CD4-positive, CD25-positive, alpha-beta regulatory T cell (primary cell): ENCODE results near the gene TP53TG5. TPM values are rescaled to one million over a fixed set of nuclear protein-coding genes. Genes with fewer than 3 reads are reported as not detected.

Experiments
- ATAC-seq, 2 donors: fragments of 150-1000 bp; cut with Tn5 transposase; one replicate each; pipeline ENCODE4 v1.10.0; 2021; ENCODE audit warnings: low read depth in 2 of 2, moderate number of reproducible peaks in 2 of 2, moderate library complexity in 1 of 2
- DNase-seq, 3 donors: peaks; one replicate each; pipeline versions ENCODE4 v3.0.0 to v3.0.0-alpha.2; 2012 to 2022; ENCODE audit warnings: mixed read lengths in 1 of 3
- H3K27ac ChIP-seq: one replicate; pipeline ENCODE4 v1.7.0; 2013; ENCODE audit warnings: mild to moderate bottlenecking, low read length; ENCODE audit not compliant: insufficient read depth, poor library complexity, severe bottlenecking
- H3K27me3 ChIP-seq: one replicate; pipeline ENCODE4 v1.7.0; 2013; ENCODE audit warnings: low read length; ENCODE audit not compliant: control insufficient read depth, insufficient read depth
- H3K36me3 ChIP-seq: one replicate; pipeline ENCODE4 v1.7.0; 2013; ENCODE audit warnings: mild to moderate bottlenecking, low read length, moderate library complexity; ENCODE audit not compliant: control insufficient read depth, insufficient read depth
- H3K4me1 ChIP-seq: 2 replicates; pipeline ENCODE4 v1.7.0; 2013; ENCODE audit warnings: mild to moderate bottlenecking, low read length; ENCODE audit not compliant: insufficient read depth, control insufficient read depth, poor library complexity, severe bottlenecking
- H3K4me3 ChIP-seq: one replicate; pipeline ENCODE4 v1.7.0; 2013; ENCODE audit warnings: low read depth, mild to moderate bottlenecking, low read length, moderate library complexity
- H3K9me3 ChIP-seq, 2 experiments: 1 replicate in 1 of 2; 2 replicates in 1 of 2; pipeline ENCODE4 v1.7.0; 2013; ENCODE audit warnings: low read length in 2 of 2, mild to moderate bottlenecking in 1 of 2, moderate library complexity in 1 of 2; ENCODE audit not compliant: control insufficient read depth in 2 of 2
- H3K27ac Mint-ChIP-seq, 3 donors: one replicate each; pipeline ENCODE4 v1.8.0; 2020 to 2022; ENCODE audit warnings: mild to moderate bottlenecking in 3 of 3, mixed read lengths in 3 of 3, moderate library complexity in 2 of 3
- H3K27me3 Mint-ChIP-seq: one replicate; pipeline ENCODE4 v1.8.0; 2022; ENCODE audit warnings: mild to moderate bottlenecking, mixed read lengths
- H3K36me3 Mint-ChIP-seq: one replicate; pipeline ENCODE4 v1.8.0; 2020; ENCODE audit warnings: mixed read lengths
- H3K4me1 Mint-ChIP-seq, 4 donors: one replicate each; pipeline ENCODE4 v1.8.0; 2020 to 2022; ENCODE audit warnings: mixed read lengths in 4 of 4, mild to moderate bottlenecking in 1 of 4
- H3K4me3 Mint-ChIP-seq, 4 donors: one replicate each; pipeline ENCODE4 v1.8.0; 2020 to 2022; ENCODE audit warnings: mild to moderate bottlenecking in 4 of 4, mixed read lengths in 4 of 4, moderate library complexity in 3 of 4
- H3K9me3 Mint-ChIP-seq, 7 donors: one replicate each; pipeline ENCODE4 v1.8.0; 2020 to 2022; ENCODE audit warnings: mixed read lengths in 7 of 7, mild to moderate bottlenecking in 3 of 7, moderate library complexity in 2 of 7
- polyA plus RNA-seq, 4 donors: library from polyadenylated mRNA; unstranded; fragments of 300-500 nt; fragmentation: Illumina TruSeq; gene quantifications; one replicate each; pipeline ENCODE4 v1.2.3, GENCODE V29; 2021
- total RNA-seq: library from RNA; stranded (reverse); gene quantifications from one replicate; pipeline ENCODE4 v1.2.3, GENCODE V29; 2022

The TP53TG5 gene
- total RNA-seq = not detected
- polyA plus RNA-seq = under 1 TPM; 0.18 to 0.56 (median 0.23) TPM

- ATAC-seq = no peak
- peak within 1 kb of the TSS in 1 of 3 donors; percentile 71 for H3K27ac Mint-ChIP-seq
- H3K27me3 Mint-ChIP-seq = no peaks in the 10 kb centered on the region
These were observed at the start of gene TP53TG5 for GRCh38 chr20:45378191-45378590. Gene TP53TG5, minus strand, starts transcription at chr20:45378325. Its CDS starts 89 bp downstream, at chr20:45378236.

GRCh38 chr20:45427236-45428149 is 49.4 kb upstream of the TP53TG5 start:
- DNase-seq = no peak
- H3K27me3 ChIP-seq = no peaks in the 10 kb centered on the region
- H3K9me3 Mint-ChIP-seq = no peaks in the 10 kb centered on the region
- H3K4me3 Mint-ChIP-seq = no peak overlapping the region
- peaks cover 0 to 2% (median 0%) of the 10 kb centered on the region in 4 donors for H3K4me1 Mint-ChIP-seq
- H3K27me3 Mint-ChIP-seq = no peaks in the 10 kb centered on the region
- H3K27ac ChIP-seq = no peak overlapping the region
- no peaks in the 10 kb centered on the region for H3K9me3 ChIP-seq
- ATAC-seq = no peak
- no peaks in the 10 kb centered on the region for H3K4me1 ChIP-seq
- H3K36me3 Mint-ChIP-seq = peaks cover 35% of the 10 kb centered on the region
- no peak overlapping the region for H3K27ac Mint-ChIP-seq
- peaks cover 38% of the 10 kb centered on the region for H3K36me3 ChIP-seq
- no peak overlapping the region for H3K4me3 ChIP-seq

More at GRCh38 chr20:45378191-45378590, at the start of gene TP53TG5:
- Mint-ChIP-seq H3K9me3 (no peaks in the 10 kb centered on the region), H3K4me3 (no peak within 1 kb of the TSS), H3K4me1 (peaks cover 3 to 16% (median 9%) of the 10 kb centered on the region in 4 donors), H3K36me3 (peaks cover 10% of the 10 kb centered on the region)
- DNase-seq = no peak
- Histone ChIP-seq H3K27ac (no peak within 1 kb of the TSS), H3K4me1 (peaks cover 7% of the 10 kb centered on the region), H3K27me3 (no peaks in the 10 kb centered on the region), H3K9me3 (no peaks in the 10 kb centered on the region), H3K4me3 (no peak within 1 kb of the TSS), H3K36me3 (peaks cover 8% of the 10 kb centered on the region)

DNA sequence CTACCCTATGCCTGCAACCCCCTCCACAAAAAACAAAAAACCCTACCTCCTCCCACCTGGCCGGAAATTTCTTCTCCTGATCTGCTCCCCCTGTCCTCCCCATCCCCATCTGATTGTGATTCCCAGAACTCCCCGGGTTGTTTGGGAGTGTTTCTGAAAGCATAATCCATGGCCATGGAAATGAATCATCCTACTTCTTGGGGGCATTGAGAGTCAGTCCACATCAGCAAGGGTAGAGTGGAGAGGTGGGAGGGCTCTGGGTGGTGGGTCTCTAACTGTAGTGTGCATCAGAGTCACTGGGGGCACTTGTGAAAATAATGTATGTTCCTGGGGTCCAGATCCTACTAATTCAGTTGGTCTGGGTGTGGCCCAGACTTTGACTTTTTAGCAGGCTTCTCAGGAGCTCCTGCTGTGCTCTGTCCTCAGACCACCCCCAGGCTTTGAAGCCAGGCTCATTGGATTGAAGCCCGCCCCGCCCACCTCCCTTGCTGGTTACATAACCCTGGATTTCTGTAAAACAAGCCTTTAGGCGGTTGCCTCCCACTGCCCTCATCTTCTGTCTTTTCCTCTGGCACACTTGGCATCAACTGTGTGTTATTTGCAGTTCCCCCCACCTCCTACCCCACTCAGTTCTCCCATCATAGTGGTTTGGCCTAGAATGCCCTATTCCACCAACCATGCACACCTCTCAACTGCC is 48.3 kb upstream of the TP53TG5 start:
- no peak overlapping the region for H3K4me3 Mint-ChIP-seq
- H3K4me3 ChIP-seq = no peak overlapping the region
- peaks cover 40% of the 10 kb centered on the region for H3K36me3 Mint-ChIP-seq
- no peaks in the 10 kb centered on the region for H3K27me3 ChIP-seq
- no peaks in the 10 kb centered on the region for H3K4me1 Mint-ChIP-seq
- H3K27ac ChIP-seq = no peak overlapping the region
- DNase-seq (no peak), ATAC-seq (no peak)
- H3K9me3 Mint-ChIP-seq = no peaks in the 10 kb centered on the region
- peaks cover 42% of the 10 kb centered on the region for H3K36me3 ChIP-seq
- H3K27ac Mint-ChIP-seq = no peak overlapping the region
- H3K4me1 ChIP-seq = no peaks in the 10 kb centered on the region
- no peaks in the 10 kb centered on the region for H3K27me3 Mint-ChIP-seq
- no peaks in the 10 kb centered on the region for H3K9me3 ChIP-seq

DNA sequence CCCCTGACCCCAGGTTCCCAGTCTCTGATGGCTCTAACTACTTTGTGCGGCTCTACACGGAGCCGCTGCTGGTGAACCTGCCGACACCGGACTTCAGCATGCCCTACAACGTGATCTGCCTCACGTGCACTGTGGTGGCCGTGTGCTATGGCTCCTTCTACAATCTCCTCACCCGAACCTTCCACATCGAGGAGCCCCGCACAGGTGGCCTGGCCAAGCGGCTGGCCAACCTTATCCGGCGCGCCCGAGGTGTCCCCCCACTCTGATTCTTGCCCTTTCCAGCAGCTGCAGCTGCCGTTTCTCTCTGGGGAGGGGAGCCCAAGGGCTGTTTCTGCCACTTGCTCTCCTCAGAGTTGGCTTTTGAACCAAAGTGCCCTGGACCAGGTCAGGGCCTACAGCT is 47.4 kb upstream of the TP53TG5 start:
- H3K9me3 Mint-ChIP-seq = no peaks in the 10 kb centered on the region
- peaks cover 51% of the 10 kb centered on the region for H3K36me3 ChIP-seq
- H3K27ac ChIP-seq = no peak overlapping the region
- no peak overlapping the region for H3K4me3 Mint-ChIP-seq
- H3K36me3 Mint-ChIP-seq = peaks cover 44% of the 10 kb centered on the region
- H3K27ac Mint-ChIP-seq = no peak overlapping the region
- H3K4me1 ChIP-seq = no peaks in the 10 kb centered on the region
- no peaks in the 10 kb centered on the region for H3K4me1 Mint-ChIP-seq
- H3K27me3 Mint-ChIP-seq = no peaks in the 10 kb centered on the region
- H3K27me3 ChIP-seq = no peaks in the 10 kb centered on the region
- H3K9me3 ChIP-seq = no peaks in the 10 kb centered on the region
- no peak for ATAC-seq
- no peak for DNase-seq
- no peak overlapping the region for H3K4me3 ChIP-seq

DNA sequence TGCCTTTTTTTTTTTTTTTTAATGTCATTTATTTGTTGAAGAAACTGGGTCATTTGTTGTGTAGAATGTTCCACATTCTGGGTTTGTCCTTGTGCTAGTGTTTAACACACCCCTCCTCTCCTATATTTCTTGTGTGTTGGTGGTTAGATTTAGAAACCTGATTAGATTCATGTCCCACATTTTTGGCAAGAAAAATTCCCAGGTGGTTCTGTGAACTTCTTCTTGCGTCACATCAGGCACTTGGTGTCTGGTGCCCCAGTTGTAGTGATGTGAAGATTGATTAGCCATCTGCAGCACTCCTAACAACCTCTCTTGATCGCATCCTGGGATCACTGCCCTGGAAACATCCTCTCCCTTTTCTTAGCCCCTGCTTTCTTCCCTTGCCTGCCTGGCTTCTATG is 45.6 kb upstream of the TP53TG5 start:
- H3K36me3 ChIP-seq = peaks cover 69% of the 10 kb centered on the region
- peaks cover 0 to 8% (median 1%) of the 10 kb centered on the region in 4 donors for H3K4me1 Mint-ChIP-seq

GRCh38 chr20:45420125-45420524 is 42.0 kb upstream of the TP53TG5 start:
- H3K9me3 Mint-ChIP-seq = no peaks in the 10 kb centered on the region
- peak overlapping the region in 2 of 3 donors; percentile 32 to 55 for H3K27ac Mint-ChIP-seq
- Histone ChIP-seq H3K27me3 (no peaks in the 10 kb centered on the region), H3K27ac (no peak overlapping the region), H3K4me1 (peaks cover 38% of the 10 kb centered on the region), H3K36me3 (peaks cover 65% of the 10 kb centered on the region), H3K9me3 (no peaks in the 10 kb centered on the region), H3K4me3 (no peak overlapping the region)
- H3K4me3 Mint-ChIP-seq = peak overlapping the region in 2 of 4 donors; percentile 61 to 74
- peaks cover 44% of the 10 kb centered on the region for H3K36me3 Mint-ChIP-seq
- DNase-seq (no peak), ATAC-seq (no peak)
- H3K27me3 Mint-ChIP-seq = no peaks in the 10 kb centered on the region
- H3K4me1 Mint-ChIP-seq = peaks cover 20 to 42% (median 28%) of the 10 kb centered on the region in 4 donors

More for the DNA sequence above, 45.6 kb upstream of the TP53TG5 start:
- ATAC-seq (no peak), DNase-seq (no peak)
- Histone ChIP-seq H3K27me3 (no peaks in the 10 kb centered on the region), H3K9me3 (no peaks in the 10 kb centered on the region), H3K4me3 (no peak overlapping the region), H3K4me1 (peaks cover 6% of the 10 kb centered on the region), H3K27ac (no peak overlapping the region)
- Mint-ChIP-seq H3K27ac (no peak overlapping the region), H3K27me3 (no peaks in the 10 kb centered on the region), H3K36me3 (peaks cover 61% of the 10 kb centered on the region), H3K9me3 (no peaks in the 10 kb centered on the region), H3K4me3 (peak overlapping the region in 1 of 4 donors; percentile 84)

DNA sequence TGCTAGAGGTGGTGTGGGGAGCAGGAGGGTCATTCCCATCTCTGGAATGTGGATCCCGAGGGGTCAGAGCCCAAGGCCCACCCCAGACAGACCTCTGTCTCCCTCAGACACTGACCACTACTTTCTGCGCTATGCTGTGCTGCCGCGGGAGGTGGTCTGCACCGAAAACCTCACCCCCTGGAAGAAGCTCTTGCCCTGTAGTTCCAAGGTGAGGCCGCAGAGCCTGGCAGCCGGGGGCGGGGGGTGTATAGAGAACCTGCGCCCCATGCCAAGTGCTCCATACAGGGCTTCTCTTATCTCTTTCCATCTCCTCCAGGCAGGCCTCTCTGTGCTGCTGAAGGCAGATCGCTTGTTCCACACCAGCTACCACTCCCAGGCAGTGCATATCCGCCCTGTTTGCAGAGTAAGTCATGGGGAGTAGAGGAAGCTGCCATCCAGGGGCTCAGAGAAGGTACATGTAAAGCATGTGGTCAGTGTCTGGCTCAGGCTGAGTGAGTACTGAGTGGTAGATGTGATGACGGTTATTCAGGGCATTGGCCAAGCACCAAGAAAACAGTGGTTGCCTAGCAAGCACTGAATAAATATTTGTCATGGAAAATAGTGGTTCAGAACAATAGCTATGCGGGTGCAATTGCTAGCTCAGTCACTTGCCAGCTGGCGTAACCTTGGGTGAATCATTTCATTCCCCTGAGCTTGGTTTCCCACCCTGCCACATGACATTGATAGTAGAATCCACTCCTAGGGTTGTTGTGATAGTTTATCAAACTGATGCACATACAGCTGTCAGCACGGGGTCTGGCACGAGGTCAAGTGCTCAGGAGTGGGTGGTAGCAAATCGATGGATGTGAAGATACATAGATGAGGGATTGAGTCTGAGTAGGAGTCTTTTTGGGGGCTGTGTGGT is 41.3 kb upstream of the TP53TG5 start:
- Histone ChIP-seq H3K9me3 (no peaks in the 10 kb centered on the region), H3K36me3 (peaks cover 60% of the 10 kb centered on the region), H3K4me1 (peaks cover 38% of the 10 kb centered on the region), H3K4me3 (no peak overlapping the region), H3K27ac (no peak overlapping the region), H3K27me3 (no peaks in the 10 kb centered on the region)
- ATAC-seq (no peak), DNase-seq (no peak)
- Mint-ChIP-seq H3K36me3 (peaks cover 44% of the 10 kb centered on the region), H3K27me3 (no peaks in the 10 kb centered on the region), H3K4me3 (peak overlapping the region in 3 of 4 donors; percentile 33 to 83 (median 74)), H3K9me3 (no peaks in the 10 kb centered on the region), H3K4me1 (peaks cover 20 to 45% (median 31%) of the 10 kb centered on the region in 4 donors), H3K27ac (peak overlapping the region in 1 of 3 donors; percentile 32)
